Mesenchymal stem cell (in vitro differentiated cells and primary cell): ENCODE measurements around the gene ARHGAP15.

Experiments
- DNase-seq: peaks from one replicate; pipeline ENCODE4 v3.0.0-alpha.2; 2013
- H2AFZ ChIP-seq: one replicate; pipeline ENCODE4 v1.6.1; 2013; ENCODE audit warnings: low read depth, mild to moderate bottlenecking, control low read depth, inconsistent platforms, low read length, moderate library complexity
- H2AK5ac ChIP-seq: 2 replicates; pipeline ENCODE4 v1.6.1; 2013; ENCODE audit warnings: low read length, moderate library complexity, mild to moderate bottlenecking, inconsistent platforms; ENCODE audit not compliant: severe bottlenecking
- H2BK120ac ChIP-seq: one replicate; pipeline ENCODE4 v1.6.1; 2013; ENCODE audit warnings: low read depth, mild to moderate bottlenecking, inconsistent platforms, low read length, moderate library complexity
- H2BK12ac ChIP-seq, 2 experiments: one replicate each; pipeline ENCODE4 v1.6.1; 2013; ENCODE audit warnings: inconsistent platforms in 2 of 2, low read length in 2 of 2, mild to moderate bottlenecking in 2 of 2, moderate library complexity in 2 of 2, control low read depth in 1 of 2
- H2BK15ac ChIP-seq: one replicate; pipeline ENCODE4 v1.6.1; 2013; ENCODE audit warnings: mild to moderate bottlenecking, low read depth, inconsistent platforms; ENCODE audit not compliant: poor library complexity, severe bottlenecking
- H2BK5ac ChIP-seq: 2 replicates; pipeline ENCODE4 v1.6.1; 2013; ENCODE audit warnings: low read depth, mild to moderate bottlenecking, low read length, control low read depth, inconsistent platforms; ENCODE audit not compliant: poor library complexity, severe bottlenecking
- H3K14ac ChIP-seq, 2 experiments: one replicate each; pipeline ENCODE4 v1.6.1; 2013; ENCODE audit warnings: inconsistent platforms in 2 of 2, low read length in 2 of 2, control low read depth in 1 of 2, mild to moderate bottlenecking in 1 of 2, moderate library complexity in 1 of 2
- H3K18ac ChIP-seq, 2 experiments: one replicate each; pipeline ENCODE4 v1.6.1; 2013; ENCODE audit warnings: inconsistent platforms in 2 of 2, low read length in 2 of 2, control low read depth in 1 of 2, low read depth in 1 of 2, mild to moderate bottlenecking in 1 of 2
- H3K23ac ChIP-seq, 2 experiments: one replicate each; pipeline ENCODE4 v1.6.1; 2013; ENCODE audit warnings: inconsistent platforms in 2 of 2, low read length in 2 of 2, mild to moderate bottlenecking in 2 of 2, moderate library complexity in 2 of 2, control low read depth in 1 of 2
- H3K27ac ChIP-seq: 2 replicates; pipeline ENCODE4 v1.5.1; 2013; ENCODE audit warnings: mild to moderate bottlenecking, moderate library complexity, low read length, control low read depth, inconsistent platforms; ENCODE audit not compliant: poor library complexity, severe bottlenecking
- H3K27me3 ChIP-seq, 2 experiments: 2 replicates each; pipeline versions ENCODE4 v1.6.1 to v1.7.0; 2013; ENCODE audit warnings: low read length in 2 of 2, mild to moderate bottlenecking in 2 of 2, moderate library complexity in 2 of 2, control low read depth in 1 of 2, inconsistent platforms in 1 of 2; ENCODE audit not compliant: control insufficient read depth in 1 of 2, insufficient read depth in 1 of 2
- H3K36me3 ChIP-seq, 2 experiments: 2 replicates each; pipeline versions ENCODE4 v1.6.1 to v1.7.0; 2013; ENCODE audit warnings: low read length in 2 of 2, control low read depth in 1 of 2, inconsistent platforms in 1 of 2, low read depth in 1 of 2, mild to moderate bottlenecking in 1 of 2; ENCODE audit not compliant: insufficient read depth in 2 of 2, control insufficient read depth in 1 of 2
- H3K4ac ChIP-seq, 2 experiments: one replicate each; pipeline ENCODE4 v1.6.1; 2013; ENCODE audit warnings: inconsistent platforms in 2 of 2, low read length in 2 of 2, mild to moderate bottlenecking in 2 of 2, moderate library complexity in 2 of 2, control low read depth in 1 of 2, low read depth in 1 of 2
- H3K4me1 ChIP-seq: 2 replicates; pipeline ENCODE4 v1.6.1; 2013; ENCODE audit warnings: low read depth, low read length, control low read depth; ENCODE audit not compliant: control insufficient read depth, insufficient read depth
- H3K4me2 ChIP-seq: 2 replicates; pipeline ENCODE4 v1.6.1; 2013; ENCODE audit warnings: low read length, mild to moderate bottlenecking, inconsistent platforms; ENCODE audit not compliant: poor library complexity, severe bottlenecking
- H3K4me3 ChIP-seq, 2 experiments: 2 replicates each; pipeline versions ENCODE4 v1.5.1 to v1.7.0; 2013; ENCODE audit warnings: low read length in 2 of 2, mild to moderate bottlenecking in 2 of 2, control low read depth in 1 of 2, low read depth in 1 of 2; ENCODE audit not compliant: insufficient read depth in 1 of 2
- H3K79me1 ChIP-seq: replicated peaks from 2 replicates; pipeline ENCODE4 v1.6.1; 2013; ENCODE audit warnings: mild to moderate bottlenecking, control low read depth, low read length, inconsistent platforms; ENCODE audit not compliant: poor library complexity, severe bottlenecking
- H3K9ac ChIP-seq: 2 replicates; pipeline ENCODE4 v1.7.0; 2013; ENCODE audit warnings: mild to moderate bottlenecking, low read length, moderate library complexity
- H3K9me3 ChIP-seq: 2 replicates; pipeline ENCODE4 v1.7.0; 2013; ENCODE audit warnings: mild to moderate bottlenecking, low read length; ENCODE audit not compliant: control insufficient read depth
- H4K8ac ChIP-seq: one replicate; pipeline ENCODE4 v1.6.1; 2013; ENCODE audit warnings: inconsistent platforms, mild to moderate bottlenecking, low read length, moderate library complexity
- H4K91ac ChIP-seq: one replicate; pipeline ENCODE4 v1.6.1; 2013; ENCODE audit warnings: mild to moderate bottlenecking, low read length, inconsistent platforms
- WGBS: methylation state at CpG from one replicate; pipeline ENCODE4 v1.1.7; 2013; ENCODE audit warnings: mixed read lengths; 5-methylcytosine and 5-hydroxymethylcytosine counted together

Gene ARHGAP15

DNA sequence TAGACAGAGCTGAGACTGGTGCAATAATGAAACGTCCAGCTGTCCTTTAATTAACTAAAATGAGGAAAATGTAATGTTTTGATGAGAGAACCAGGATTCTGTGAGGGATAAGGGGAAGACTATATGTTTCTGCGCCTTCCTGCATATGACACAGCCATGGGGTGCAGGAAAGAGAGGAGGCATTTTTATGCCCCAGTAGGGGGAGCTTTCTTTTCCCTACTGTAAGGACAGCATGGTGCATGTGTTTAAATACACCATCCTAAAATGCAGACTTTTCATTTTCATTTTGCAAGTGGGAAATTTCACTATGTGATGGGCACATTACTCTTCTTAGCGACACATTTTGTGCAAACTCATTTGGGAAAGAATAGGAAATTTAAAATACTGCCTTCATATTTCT lies 446.1 kb downstream of the ARHGAP15 start:
- no peaks in the 10 kb centered on the region for H3K79me1 ChIP-seq
- no peak overlapping the region for H3K4me3 ChIP-seq
- no peak for DNase-seq
- H3K14ac ChIP-seq: no peak overlapping the region
- no peak overlapping the region for H4K8ac ChIP-seq
- H3K36me3 ChIP-seq: no peaks in the 10 kb centered on the region
- H2BK15ac ChIP-seq: no peak overlapping the region
- H3K27ac ChIP-seq: no peak overlapping the region
- no peak overlapping the region for H2BK5ac ChIP-seq
- H2BK12ac ChIP-seq: no peak overlapping the region
- no peak overlapping the region for H3K4ac ChIP-seq
- no peak overlapping the region for H3K9ac ChIP-seq
- no peak overlapping the region for H3K23ac ChIP-seq
- no peak overlapping the region for H3K18ac ChIP-seq
- H3K9me3 ChIP-seq: no peaks in the 10 kb centered on the region
- no peaks in the 10 kb centered on the region for H3K4me1 ChIP-seq
- H2AFZ ChIP-seq: no peak overlapping the region
- no peak overlapping the region for H3K4me2 ChIP-seq
- H2BK120ac ChIP-seq: no peak overlapping the region
- no peak overlapping the region for H2AK5ac ChIP-seq
- 82% methylated on average over 3 of the region's 3 CpGs for WGBS
- H3K27me3 ChIP-seq: no peaks in the 10 kb centered on the region
- H4K91ac ChIP-seq: no peak overlapping the region

DNA sequence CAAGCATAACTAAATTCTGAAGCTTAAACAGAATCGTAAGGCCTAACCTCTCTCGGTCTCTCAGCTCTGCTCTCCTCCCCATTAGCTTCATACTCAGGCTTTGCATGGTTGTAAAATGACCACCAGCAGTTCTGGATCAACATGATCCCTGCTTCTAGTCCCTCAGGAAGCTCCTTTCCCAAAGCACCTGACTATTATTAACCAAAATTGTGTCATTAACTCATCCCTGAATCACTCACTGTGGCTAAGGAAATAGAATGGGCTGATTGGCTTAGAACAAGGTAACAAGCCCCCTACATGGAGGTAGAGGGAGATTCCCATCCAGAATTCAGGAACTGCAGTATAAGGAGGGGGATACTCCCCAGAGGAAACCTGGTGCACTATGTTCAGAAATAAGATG lies 448.3 kb downstream of the ARHGAP15 start:
- no peak overlapping the region for H3K27ac ChIP-seq
- no peak overlapping the region for H2BK120ac ChIP-seq
- no peak overlapping the region for H3K4me2 ChIP-seq
- no peak overlapping the region for H2BK15ac ChIP-seq
- no peak overlapping the region for H3K4ac ChIP-seq
- WGBS: 94% methylated on average over 2 of the region's 2 CpGs
- H3K36me3 ChIP-seq: no peaks in the 10 kb centered on the region
- no peak overlapping the region for H3K23ac ChIP-seq
- H3K9ac ChIP-seq: no peak overlapping the region
- H3K27me3 ChIP-seq: no peaks in the 10 kb centered on the region
- H4K8ac ChIP-seq: no peak overlapping the region
- no peaks in the 10 kb centered on the region for H3K79me1 ChIP-seq
- no peak overlapping the region for H2AK5ac ChIP-seq
- H2AFZ ChIP-seq: no peak overlapping the region
- no peak for DNase-seq
- H2BK5ac ChIP-seq: no peak overlapping the region
- no peak overlapping the region for H3K4me3 ChIP-seq
- no peaks in the 10 kb centered on the region for H3K4me1 ChIP-seq
- H2BK12ac ChIP-seq: no peak overlapping the region
- H3K18ac ChIP-seq: no peak overlapping the region
- no peaks in the 10 kb centered on the region for H3K9me3 ChIP-seq
- no peak overlapping the region for H4K91ac ChIP-seq
- H3K14ac ChIP-seq: no peak overlapping the region

DNA sequence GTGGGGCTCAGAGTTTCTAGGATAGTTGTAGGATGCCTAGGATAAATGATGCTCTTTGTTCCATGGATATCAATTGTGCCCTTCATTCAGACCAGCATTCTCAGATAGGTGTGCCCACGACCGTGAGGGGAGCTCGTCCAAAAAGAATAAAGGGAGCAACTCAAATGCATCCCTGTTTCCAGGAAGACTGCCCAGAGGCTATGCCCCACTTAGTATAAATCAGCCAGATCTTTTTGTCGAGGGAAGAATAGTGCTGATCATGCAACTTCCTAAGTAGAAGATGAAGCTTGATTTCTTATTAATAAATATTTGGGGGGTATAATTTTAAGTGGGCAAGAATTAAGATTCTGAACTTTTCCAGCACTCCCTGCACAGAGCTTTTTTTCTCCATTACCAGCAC lies 450.2 kb downstream of the ARHGAP15 start:
- Histone ChIP-seq H2BK12ac (no peak overlapping the region), H3K27ac (no peak overlapping the region), H2AFZ (no peak overlapping the region), H2AK5ac (no peak overlapping the region), H2BK5ac (no peak overlapping the region), H4K91ac (no peak overlapping the region), H3K4me3 (no peak overlapping the region), H2BK120ac (no peak overlapping the region), H3K23ac (no peak overlapping the region), H2BK15ac (no peak overlapping the region), H3K18ac (no peak overlapping the region), H3K79me1 (no peaks in the 10 kb centered on the region), H3K14ac (no peak overlapping the region), H4K8ac (no peak overlapping the region), H3K9ac (no peak overlapping the region), H3K4me1 (no peaks in the 10 kb centered on the region), H3K9me3 (no peaks in the 10 kb centered on the region), H3K36me3 (no peaks in the 10 kb centered on the region), H3K4me2 (no peak overlapping the region), H3K27me3 (no peaks in the 10 kb centered on the region), H3K4ac (no peak overlapping the region)
- DNase-seq: no peak
- 91% methylated on average over 3 of the region's 4 CpGs for WGBS

DNA sequence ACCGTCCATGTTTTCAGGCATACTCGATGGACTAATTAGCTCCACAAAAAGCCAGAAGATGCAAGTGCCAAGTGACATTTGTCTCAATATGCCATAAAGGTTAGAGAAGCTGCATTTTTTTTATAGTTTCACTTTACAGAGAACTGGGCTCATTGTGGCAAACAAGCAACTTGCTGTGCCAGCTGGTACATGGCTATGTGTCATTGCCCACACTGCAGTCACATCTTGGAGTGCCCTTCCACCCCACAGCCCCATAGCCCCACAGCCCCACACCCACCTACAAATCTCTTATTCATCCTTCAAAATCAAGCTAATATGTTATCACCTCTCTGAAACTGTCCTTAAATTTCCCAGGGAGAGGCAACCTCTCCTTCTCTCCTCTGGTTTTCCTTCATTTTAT lies 451.9 kb downstream of the ARHGAP15 start:
- Histone ChIP-seq H2BK120ac (no peak overlapping the region), H3K36me3 (no peaks in the 10 kb centered on the region), H3K4ac (no peak overlapping the region), H2BK5ac (no peak overlapping the region), H4K8ac (no peak overlapping the region), H2AK5ac (no peak overlapping the region), H3K79me1 (no peaks in the 10 kb centered on the region), H3K27ac (no peak overlapping the region), H3K23ac (no peak overlapping the region), H2BK15ac (no peak overlapping the region), H3K4me2 (no peak overlapping the region), H3K27me3 (no peaks in the 10 kb centered on the region), H3K9ac (no peak overlapping the region), H3K4me1 (no peaks in the 10 kb centered on the region), H3K4me3 (no peak overlapping the region), H4K91ac (no peak overlapping the region), H3K14ac (no peak overlapping the region), H3K18ac (no peak overlapping the region), H3K9me3 (no peaks in the 10 kb centered on the region), H2BK12ac (no peak overlapping the region), H2AFZ (no peak overlapping the region)
- WGBS: 97% methylated on average over 2 of the region's 2 CpGs
- DNase-seq: no peak
